22Rv1 (cell line): ENCODE results near the gene DEF6.

Experiments
- CTCF ChIP-seq: fragments of 450-650 bp; IDR thresholded peaks from 2 replicates; pipeline ENCODE4 v1.5.1; 2017; ENCODE audit warnings: mild to moderate bottlenecking
- ZFX ChIP-seq: fragments of 450-650 bp; IDR thresholded peaks from 2 replicates; pipeline ENCODE4 v1.6.1; 2017; ENCODE audit warnings: antibody characterized with exemption, borderline replicate concordance

- TF ChIP-seq CTCF (no peak), ZFX (no peak)
Observed at GRCh38 chr6:35288834-35289233, 8.8 kb upstream of the DEF6 start.
